ENCODE measurements around the gene ZNF746.

DNA sequence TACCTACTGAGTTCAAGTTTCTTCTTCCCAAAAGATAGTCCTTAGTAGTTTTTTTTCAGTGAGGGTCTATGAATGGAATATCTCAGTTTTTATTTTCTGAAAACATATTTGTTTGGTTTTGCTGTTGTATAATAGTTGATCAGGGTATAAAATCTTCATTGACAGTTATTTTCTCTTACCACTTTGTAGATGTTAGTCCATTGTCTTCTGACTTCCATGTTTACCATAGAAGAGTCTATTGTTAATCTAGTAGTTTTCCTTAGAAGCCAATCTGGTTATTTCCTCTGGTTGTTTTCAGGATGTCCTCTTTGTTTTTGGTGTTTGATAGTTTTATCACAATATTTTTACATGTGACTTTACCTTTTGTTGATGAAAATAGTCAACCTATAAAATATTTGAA is 31.2 kb downstream of the ZNF746 start:
- TF ChIP-seq ZFP82 (CRISPR knock-in tag; IDR thresholded peaks at IDR 0.05; ENCODE audit: borderline replicate concordance) (no peak), KDM1A (CRISPR knock-in tag; IDR thresholded peaks at IDR 0.05) (no peak), TCF12 (IDR thresholded peaks at IDR 0.05) (no peak), TCF12 (CRISPR knock-in tag; IDR thresholded peaks at IDR 0.05) (no peak), RAD21 (CRISPR knock-in tag; IDR thresholded peaks at IDR 0.05) (no peak), ZNF3 (CRISPR knock-in tag; IDR thresholded peaks at IDR 0.05) (no peak), NR3C1 (CRISPR knock-in tag; IDR thresholded peaks at IDR 0.05) (no peak), ZNF230 (CRISPR knock-in tag; IDR thresholded peaks at IDR 0.05) (no peak)
